Activated CD4-positive, alpha-beta T cell treated with anti-CD3 and anti-CD28 coated beads for 48 hours (primary cell): ENCODE measurements around the gene RASGRP1.

Source experiments
- DNase-seq: peaks from one replicate; pipeline ENCODE4 v3.0.0-alpha.2; 2020

The RASGRP1 gene

DNA sequence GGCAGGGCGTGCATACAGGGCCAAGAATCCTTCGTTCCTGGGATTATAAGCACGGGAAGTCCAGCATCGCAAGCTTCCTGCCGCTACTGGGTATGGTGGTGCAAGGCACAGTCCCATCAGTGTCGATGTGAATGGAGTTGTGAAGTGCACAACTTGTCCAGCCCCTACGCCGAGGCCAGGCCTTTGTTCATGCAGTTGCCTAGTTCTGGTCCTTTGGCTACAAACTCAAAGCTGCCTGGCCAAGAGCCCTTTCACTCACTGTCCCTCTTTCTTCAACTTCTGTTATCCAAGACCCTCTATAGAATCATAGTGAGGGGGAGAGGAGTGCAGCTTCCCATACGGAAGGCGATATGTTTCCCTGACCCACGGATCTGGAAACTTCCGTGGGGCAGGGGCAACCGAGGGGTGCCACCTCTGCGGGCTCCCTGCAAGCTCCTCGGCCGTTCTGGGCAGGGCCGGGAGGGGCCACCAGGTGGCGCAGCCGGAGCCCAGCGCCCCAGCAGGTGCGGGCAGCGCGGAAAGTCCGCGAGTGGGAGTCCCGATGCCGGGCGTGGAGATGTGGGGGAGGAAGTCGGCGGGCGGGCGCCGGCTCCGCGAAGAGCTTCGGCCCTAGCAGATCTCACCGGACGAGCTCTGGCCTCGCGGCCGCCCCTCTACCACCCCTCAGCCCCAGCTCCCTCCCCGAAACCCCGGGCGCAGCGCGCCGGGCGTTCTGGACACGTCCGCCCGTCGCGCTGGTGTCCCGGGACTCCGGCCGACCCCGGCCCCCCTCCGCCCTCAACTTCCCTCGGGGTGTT lies 693 bp downstream of the RASGRP1 start:
- DNase-seq: peak; percentile 93

DNA sequence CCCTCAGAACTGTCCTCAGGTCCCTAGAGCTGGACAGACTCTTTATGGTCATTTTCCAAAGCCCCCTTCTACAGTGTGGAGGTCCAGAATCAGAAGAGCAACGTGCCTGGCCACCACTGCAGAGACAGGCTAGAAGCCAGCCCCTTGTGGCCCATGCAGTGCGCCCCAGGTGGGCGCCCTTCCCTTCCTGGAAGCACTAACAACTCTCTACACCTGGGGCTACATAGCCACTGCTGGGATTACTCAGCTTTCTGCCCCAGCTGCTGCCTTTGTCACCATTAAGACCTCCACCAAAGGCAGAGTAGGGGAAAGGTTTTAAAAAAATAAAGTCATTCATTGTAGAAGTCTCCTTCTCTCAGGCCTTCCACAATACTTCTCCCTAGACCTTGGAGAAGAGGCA lies 2.3 kb downstream of the RASGRP1 start:
- DNase-seq: peak; percentile 44

DNA sequence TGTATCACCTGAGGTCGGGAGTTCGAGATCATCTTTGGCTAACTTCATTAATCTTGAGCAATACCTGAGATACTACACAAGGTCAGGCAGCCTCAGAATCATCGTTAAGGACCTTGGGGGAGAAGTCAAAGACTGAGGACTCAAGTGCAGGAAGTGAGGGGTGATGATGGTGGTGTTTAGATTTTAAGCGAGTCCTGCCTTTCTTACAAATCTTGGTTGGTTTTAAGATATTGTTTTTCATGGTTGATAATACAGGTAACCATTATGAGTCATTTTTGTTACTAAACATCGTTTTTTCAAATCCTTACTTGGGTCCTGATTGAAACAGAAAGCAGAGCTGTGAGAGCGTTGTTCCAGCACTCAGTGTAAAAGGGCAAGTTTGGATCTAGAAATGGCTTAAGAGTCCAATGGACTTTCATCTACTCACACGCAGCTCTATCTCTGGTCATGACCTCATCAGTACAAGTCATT lies 4.1 kb downstream of the RASGRP1 start:
- peak; percentile 54 for DNase-seq

DNA sequence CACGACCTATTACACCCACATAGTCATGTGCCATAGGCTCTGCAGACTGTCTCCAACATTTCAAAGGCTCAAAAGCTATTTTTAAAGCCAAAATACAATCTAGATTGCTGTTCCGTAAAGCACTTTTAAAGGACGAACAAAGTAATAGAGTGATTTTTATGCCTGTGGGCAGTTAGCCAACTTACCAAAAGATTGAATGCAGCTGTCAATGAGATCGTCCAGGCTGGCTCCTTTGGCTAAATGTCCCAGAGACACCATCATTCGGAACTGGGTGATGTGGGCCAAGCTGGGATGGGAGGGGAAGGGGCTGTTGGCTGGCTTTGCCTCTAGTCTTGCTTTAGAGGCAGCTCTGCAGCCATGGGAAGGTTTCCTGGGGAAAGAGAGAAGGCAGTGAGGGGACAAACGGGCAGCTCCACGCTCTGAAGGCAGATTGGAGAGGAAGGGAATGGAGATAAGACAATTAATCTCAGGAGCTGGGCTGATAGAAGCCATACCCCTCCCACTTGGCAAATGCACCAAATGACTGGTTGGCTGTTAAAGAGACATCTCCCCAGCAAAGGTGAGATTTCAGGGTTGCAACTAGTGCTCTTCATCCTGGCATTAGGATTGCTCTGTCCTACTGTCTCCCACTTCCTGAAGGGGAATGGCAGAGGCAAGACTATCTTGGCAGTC lies 4.8 kb downstream of the RASGRP1 start:
- DNase-seq: no peak

DNA sequence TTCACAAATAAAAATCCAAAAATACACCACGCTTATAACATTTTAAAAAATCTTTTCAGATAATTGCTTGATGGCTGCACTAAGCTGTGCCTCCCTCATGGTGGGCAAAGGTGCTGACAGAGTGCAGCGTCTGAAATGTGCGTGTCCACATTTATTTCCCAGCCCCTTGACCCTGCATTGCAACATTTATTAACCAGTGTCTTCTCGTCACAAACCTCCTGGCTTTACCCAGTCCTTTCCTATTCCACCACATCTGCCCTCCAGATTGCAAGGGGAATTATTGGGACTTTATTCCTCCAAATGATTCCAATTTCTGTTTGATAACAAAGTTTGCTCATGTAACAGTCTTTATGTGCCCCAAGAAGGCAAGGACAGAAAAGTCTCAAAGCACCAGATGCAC lies 5.5 kb downstream of the RASGRP1 start:
- no peak for DNase-seq

DNA sequence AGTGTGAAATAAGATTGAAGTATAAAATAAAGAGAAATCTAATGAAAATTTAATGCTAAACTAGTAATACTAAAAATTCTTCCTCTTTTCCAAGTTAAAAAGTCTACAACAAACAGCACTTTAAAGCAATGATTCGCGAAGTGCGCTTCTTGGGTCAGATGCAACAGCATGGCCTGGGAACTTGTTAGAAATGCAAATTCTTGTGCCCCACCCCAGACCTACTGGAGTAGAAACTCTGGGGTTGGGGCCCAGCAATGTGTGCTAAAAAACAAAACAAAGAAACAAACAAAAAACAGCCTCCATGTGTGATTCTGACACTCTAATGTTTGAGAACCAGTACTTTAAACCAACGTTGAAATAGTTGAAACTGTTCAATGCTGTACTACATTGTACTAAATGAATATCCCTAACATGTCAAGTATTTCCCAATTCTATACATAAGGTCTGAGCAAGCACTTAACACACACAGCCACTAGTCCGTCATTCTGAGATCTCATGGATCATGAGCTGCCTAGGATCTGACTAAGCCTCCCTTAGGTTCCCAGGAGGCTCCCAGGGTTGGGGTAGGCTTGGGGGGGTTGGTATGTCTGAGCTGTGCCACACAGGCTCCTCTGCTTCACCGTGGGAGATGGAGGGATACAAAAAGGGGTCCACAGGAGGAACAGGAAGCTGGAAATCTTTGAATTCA lies 6.1 kb downstream of the RASGRP1 start:
- DNase-seq: no peak

DNA sequence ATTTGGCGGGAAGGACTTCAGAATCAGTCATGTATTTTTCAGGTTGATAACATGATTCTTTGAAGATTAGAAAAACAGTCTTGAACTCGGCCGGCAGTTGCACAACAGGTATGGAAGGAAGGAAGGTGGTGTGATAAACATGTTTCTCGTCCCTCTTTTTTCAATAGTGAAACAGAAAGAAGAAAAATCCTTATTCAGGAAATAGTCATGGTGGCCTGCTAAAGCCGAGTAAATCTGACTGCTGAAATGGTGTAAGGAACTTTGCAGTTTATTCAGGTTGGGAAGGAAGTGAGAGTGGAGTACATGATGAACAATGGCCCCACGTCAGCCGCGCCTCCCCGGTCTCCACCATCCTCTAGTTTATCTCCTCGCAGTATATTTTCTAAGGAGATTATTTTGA lies 6.7 kb downstream of the RASGRP1 start:
- no peak for DNase-seq

DNA sequence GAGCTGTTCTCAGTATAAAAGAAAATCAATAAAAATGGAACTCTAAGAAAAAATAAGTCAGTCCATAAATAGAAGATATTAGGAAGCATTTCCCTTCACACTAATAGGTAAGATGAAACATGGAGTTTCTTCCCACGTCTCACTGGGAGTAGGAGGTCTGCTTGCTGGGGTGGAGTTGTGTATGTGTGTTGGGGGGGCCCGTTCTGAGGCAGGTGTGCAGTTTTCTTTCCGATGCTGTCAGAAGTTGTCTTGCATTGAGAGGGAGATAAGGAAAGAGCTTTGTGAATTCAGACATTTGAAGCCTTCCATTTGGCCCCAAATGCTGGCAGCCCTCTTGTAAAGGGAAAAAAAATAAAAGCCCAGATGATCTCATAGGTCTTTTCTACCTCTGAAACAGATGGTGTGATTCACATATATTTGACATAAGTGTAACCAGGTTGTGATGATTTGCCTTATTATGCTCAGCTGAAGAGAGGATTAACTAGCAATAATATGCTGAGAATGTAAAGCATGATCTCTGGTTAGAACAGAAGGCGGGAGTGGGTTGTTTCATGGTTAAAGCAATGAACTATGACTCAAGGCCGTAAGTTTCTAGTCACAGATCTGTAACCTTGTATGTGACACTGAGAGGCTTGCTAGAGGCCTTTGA lies 8.8 kb downstream of the RASGRP1 start:
- DNase-seq: no peak

DNA sequence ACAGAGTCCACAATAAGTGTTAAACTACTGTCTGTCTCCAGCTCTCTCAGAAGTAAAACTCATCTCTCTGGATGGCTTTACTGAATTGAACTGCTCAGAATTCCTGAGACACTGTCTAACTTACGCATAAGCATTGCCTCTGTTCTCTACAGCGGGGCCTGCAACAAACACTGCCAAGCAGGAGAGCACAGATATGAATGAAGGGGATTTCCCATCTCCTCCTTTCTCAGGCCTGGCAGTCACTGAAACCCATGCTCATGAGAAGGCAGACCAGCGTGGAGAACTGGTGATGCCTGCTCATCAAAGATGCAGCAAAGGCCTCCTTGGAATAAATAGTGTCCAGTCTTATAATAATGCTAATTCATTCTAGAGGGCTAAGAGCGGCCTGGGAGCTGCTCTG lies 10.3 kb downstream of the RASGRP1 start:
- peak; percentile 64 for DNase-seq

DNA sequence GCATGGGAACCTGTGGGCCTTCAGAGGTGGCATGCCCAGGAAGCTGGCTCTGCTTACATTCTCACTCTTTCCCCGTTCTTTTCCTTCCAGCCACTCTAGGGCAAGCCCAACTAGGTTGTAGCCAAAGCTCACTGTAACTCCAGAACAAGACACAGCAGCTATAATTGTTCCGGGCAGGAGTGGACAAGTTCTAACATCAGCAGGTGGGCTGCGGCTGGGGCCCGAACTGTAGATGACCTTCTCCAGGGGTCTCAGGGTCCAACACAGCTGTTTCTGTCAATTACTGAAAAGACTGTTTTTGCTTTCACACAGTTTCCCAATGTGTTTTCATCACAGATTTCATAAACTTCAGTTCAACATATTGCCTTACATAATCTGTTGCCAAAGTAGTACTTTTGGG lies 11.5 kb downstream of the RASGRP1 start:
- DNase-seq: no peak

DNA sequence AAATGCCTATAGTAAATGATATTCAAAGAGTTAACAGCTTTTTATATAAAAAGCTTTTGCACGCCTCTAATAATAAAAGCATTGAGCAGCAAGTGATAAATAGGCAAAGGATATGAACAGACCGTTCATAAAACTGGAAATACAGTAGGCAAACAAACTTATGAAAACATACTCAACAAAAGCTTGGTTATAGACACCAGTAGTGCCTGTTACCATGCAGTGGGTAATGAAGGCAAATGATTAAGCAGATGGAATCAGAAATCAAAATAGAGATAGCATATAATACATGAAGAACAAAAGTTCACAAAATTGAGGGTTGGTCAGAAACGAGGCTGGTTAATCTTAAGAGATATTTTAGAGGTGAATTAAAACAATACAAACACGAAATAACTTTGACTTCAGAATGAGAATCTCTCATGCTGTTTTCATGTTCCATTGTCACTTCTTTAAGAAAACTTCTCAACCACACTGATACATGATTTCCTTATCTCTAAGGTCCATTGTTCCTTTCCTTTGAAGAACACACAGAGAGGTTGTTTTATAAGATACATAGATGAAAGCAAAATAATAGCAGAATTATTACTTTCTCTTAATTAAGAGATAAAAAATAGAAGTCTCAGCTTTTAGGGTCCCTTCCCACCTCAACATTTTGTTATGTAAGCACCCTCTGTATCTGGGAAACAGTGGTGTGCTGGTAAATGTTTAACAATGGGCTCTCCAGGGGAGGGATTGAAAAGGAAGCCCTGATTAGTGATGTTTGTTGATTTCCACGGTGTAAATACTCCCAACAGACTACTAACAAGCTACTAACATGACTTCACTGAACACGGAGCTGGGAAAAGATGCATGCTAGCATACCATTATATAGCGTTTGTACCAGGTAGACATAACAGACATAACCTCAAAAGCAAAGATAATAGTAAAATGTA lies 12.6 kb downstream of the RASGRP1 start:
- no peak for DNase-seq

DNA sequence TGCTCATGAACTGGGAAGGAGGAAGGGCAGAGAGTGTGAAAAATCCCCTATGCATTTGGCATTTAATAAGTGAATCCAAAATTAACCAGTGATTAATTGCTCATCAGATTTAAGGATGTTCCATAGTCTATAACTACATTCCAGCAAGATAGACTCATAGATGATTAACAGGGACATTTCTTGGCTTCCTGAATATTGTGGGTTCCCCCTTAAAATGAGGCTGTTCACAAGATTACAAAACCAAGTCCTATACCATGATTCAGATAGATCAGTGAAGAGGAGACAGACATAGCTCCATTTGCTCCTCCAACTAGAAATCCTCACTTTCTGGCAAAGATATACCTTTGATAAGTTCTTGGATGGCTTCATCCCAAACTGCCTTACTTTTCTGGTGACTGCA lies 15.4 kb downstream of the RASGRP1 start:
- DNase-seq: no peak

DNA sequence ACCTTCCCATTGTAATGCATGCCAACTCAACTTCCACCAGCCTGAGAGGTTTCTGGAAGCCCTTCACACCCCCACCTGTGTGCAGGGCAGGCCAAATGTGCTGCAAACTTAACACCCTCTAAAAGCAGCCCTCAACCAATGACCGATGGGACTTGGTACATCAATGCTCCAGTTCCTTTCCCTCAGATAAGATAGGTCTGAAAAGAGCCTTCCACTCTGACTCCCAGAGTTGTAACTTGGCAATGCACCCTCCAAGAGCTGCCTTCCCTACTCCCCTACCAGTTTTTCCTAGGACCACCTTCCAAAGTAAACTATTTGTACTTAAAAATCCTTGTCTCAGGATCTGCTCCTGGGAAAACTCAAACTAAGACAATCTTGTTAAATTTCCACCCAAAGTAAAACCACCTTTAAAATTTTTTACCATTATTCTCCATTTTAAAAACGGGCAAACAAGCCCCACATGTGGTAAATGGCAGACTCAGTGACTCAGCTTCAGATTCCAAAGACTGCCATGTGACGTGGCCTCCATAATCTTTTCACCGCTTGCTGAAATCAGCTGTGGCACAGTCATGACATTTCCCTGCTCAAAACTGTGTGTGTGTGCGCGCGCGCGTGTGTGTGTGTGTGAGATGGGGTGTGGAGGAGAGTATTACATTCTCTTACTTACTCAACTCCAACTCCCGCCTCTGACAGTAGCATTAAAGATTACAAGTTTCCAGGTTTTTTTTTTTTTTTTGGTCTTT lies 17.2 kb downstream of the RASGRP1 start:
- DNase-seq: peak; percentile 66

DNA sequence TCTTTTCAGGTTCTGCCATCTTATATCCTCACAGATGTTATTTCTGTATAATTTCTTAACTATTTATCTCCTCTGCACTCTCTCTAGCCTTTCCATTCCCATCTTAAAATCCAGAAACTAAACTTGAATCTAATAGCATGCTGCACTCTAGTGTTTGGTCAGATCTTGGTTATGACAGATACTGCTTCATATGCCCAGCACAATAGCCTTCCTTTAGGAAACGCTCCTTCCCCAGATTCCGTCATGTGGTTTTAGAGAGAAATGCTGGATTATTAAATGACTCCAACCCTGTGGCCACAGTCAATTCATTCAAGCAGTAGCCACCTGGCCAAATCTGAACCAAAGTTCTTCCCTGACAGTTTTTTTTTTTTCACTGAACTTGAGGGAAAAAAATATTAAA lies 19.4 kb downstream of the RASGRP1 start:
- no peak for DNase-seq

DNA sequence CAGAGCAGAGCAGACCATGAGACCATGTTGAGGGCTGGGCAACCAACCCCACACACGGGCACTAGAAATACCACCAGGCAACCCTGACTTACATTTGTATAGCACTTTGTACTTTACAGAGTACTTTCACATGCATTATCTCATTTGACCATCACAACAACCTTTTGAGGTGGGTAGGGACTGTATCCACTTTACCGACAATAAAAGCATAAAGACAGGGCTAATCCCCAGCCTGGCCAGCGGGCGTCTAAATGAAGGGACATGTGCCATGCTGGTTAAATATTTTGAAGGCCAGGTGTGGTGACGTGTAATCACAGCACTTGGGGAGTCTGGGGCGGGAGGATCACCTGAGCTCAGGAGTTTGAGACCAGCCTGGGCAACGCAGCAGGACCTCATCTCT lies 23.6 kb downstream of the RASGRP1 start:
- DNase-seq: no peak

DNA sequence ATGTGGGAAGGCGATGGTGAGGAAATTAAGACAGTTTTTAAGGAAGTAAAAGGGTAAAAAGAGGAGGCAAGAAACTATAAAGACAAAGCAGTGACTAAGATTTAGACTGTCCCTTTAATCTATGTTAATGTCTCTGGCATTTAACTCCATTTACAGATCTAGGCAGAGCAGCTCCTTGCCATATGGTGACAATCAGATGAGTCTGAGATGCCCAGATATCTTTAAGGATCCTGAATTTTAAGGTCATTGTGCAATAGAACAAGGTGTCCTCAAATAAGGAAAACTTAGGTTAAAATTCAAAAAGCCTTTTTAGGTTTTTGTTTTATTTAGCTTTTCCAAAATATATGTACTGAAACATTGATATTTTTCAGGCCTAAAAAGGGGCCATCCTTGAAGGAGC lies 24.1 kb downstream of the RASGRP1 start:
- no peak for DNase-seq

DNA sequence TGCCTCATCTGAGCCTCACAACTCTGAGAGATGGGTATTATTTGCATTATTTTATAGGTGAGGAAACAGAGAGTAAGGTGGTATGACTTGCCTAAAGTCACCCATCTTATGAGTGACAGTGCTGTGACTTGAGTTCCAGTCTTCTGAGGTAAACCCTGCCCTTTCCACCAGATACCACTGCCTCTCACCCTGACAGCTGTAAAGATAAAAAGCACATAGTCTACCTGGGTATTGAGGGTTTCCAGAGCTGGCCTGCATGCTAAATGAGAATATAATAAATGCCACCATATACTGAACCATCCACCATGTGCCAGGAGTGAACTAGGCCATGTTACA lies 25.6 kb downstream of the RASGRP1 start:
- no peak for DNase-seq

DNA sequence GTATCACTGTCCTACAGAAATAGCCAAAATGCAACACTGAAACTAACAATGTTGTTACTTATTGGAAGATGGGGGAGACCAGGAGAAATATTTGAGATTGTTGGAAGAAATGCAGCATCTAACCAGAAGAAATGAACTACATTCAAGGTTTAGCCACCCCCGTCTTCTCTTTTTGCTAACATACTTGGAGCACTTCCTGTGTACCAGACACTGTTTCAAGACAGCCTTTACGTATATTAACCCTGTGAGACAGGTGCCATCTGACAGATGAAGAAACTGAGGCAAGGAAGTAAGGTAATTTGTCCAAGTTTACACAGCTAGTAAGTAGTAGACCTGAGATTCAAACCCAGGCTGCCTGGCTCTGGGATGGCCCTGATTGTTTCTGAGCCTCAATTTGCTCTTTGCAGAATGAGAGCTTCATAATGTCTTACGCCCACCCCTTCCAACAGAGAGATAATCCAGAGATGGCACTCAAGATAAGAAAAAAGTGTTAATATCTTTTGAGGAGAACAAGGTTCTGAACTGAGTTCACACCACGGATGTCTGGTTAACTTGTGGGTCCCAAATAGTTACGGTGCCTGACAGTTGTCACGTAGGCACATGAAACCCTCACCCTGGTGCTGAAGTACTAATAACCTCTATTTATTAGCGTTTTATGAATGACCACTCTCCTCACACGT lies 26.1 kb downstream of the RASGRP1 start:
- DNase-seq: no peak

DNA sequence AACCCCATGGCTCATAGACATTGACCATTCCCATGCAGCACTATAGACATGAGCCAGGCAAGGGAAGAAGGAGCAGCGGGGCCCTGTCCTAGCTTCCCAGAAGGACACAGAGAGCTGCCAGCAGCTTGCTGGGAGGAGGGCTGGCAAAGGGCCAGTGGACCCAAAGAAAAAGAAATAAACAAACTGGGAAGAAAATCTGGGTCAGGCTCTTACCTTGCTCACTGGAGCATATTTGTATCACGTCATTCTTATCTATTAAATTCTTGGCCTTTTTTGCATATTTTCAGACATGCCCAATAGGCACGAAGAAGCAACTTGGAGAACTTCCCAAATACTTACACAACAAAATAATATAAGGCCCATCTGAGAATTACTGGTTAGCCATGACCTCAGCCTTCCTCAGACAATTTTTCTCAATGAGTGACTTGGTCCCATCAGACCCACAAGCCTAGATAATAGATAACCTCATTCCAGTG lies 28.4 kb downstream of the RASGRP1 start:
- no peak for DNase-seq

DNA sequence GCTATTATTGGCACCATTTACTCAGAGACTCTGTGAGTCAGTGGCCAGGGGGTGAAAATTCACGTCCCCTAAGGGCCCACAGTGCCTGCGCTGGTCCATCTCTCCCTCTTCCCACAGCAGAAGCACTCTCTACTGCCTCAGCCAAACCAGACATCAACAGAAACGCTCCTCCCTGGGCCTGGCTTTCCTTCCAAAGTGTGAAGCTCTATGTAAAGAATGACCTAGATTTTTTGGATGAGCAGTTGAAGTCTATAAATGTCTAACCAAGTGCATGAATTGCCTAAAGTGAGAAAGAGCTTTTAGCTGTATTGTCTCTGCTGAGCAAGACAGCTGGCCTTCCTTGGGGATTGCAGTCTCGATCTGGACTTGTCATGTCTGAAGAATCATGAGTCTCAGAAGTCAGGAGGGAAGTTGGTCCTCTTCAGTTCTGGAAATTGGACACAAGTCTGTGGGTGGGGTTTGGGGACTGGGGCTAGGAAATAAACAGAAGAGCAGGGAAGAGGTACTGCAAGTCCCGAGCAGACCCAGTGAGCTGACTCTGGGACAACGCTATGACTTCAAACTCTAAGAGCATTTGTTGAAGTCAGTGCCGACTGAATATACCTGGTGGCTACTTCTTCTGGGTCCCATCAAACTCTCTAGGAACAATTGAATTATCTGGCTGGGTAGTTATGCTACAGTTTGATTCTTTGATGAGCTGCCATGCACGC lies 29.0 kb downstream of the RASGRP1 start:
- DNase-seq: no peak
